Dermis lymphatic vessel endothelial cell (primary cell): ENCODE measurements around the gene PXYLP1. TPM values are rescaled to one million over a fixed set of nuclear protein-coding genes. Genes with fewer than 3 reads are reported as not detected.

Experiments used
- total RNA-seq: library from RNA; depleted of rRNA; stranded (reverse); fragments of >200 nt; gene quantifications from 2 replicates; pipeline ENCODE4 v1.2.1, GENCODE V29; 2014

Gene PXYLP1
- 0.43 and 0.60 TPM in 2 replicates for total RNA-seq

GRCh38 chr3:141231101-141231951 is at the start of gene PXYLP1:
PXYLP1 (plus strand) TSS chr3:141231825; CDS start chr3:141260176, 28,351 bp downstream.

Other genes with a start within 250 kb of the PXYLP1 start
- gene SPSB4, start 180.5 kb upstream of the PXYLP1 start, total RNA-seq = under 0.01 TPM in 2 replicates
- 64.4 and 88.4 TPM in 2 replicates for gene ZBTB38, start 136.7 kb downstream of the PXYLP1 start, total RNA-seq